Ramos (cell line): ENCODE results near the gene TCTN1.
"Not testable (repeated sequence)": the region's sequence is repeated elsewhere in the genome, so short reads cannot be mapped to it uniquely, and the experiment has no call there.

Experiments
- in situ Hi-C: fragments of 300-500 bp; cut with MboI; formaldehyde crosslinking; loops from one replicate; pipeline ENCODE4 v1.14.3; 2022; ENCODE audit warnings: low sequenced_read_pairs; ENCODE audit not compliant: unreplicated experiment

Gene TCTN1

DNA sequence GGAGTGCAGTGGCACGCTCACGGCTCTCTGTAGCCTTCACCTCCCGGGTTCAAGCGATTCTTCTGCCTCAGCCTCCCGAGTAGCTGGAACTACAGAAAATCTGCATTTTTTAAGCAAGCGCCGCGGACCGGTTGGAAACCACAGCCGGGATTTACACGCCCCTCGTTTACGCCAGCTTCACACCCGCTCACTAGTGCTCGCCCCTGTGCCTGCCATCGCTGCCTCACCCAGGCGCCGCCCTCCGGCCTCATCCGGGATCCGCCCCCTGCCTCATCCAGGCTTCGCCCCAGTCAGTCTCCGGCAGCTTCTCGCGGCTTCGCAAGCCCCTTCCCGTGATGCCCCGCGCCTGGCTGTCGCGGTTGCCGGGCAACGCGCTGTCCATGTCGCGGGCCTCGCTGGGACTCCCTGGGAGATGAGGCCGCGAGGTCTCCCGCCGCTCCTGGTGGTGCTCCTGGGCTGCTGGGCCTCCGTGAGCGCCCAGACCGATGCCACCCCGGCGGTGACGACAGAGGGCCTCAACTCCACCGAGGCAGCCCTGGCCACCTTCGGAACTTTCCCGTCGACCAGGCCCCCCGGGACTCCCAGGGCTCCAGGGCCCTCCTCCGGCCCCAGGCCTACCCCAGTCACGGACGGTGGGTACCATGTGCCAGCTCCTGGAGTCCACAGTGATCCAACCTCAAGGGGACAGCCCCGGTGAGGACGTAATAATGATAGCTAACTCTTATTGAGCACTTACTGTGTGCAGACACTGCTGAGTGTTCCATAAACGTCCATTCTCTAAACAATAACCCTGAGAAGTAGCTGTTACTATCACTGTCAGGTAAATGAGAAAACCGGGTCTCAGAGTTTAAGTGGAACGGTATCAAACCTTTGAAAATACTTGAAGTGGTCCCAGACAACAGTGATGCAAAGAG, at the start of gene TCTN1:
Gene TCTN1 (plus strand): TSS at position 359 of the 914 bp plus-strand sequence. CDS start 54 bp downstream, at position 413.
- in situ Hi-C loops: no loop called here

DNA sequence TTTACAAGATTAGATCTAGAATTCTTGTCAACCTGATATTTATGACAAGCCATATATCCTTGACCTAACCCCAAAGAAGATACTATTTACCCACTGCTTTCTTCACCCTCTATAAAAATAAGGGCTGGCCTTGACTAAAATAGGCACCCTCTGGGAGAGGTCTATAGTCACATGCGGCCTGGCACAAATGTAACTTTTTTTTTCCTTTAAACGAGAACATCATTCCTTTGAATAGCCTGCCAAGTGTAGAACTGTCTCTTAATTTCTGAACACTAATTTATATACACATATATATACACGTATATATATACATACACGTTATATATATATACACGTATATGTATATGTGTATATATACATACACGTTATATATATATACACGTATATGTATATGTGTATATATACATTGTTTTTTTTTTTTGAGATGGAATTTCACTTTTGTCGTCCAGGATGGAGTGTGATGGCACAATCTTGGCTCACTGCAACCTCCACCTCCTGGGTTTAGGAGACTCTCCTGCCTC, 49.4 kb upstream of the TCTN1 start:
- in situ Hi-C loops: no loop called here

DNA sequence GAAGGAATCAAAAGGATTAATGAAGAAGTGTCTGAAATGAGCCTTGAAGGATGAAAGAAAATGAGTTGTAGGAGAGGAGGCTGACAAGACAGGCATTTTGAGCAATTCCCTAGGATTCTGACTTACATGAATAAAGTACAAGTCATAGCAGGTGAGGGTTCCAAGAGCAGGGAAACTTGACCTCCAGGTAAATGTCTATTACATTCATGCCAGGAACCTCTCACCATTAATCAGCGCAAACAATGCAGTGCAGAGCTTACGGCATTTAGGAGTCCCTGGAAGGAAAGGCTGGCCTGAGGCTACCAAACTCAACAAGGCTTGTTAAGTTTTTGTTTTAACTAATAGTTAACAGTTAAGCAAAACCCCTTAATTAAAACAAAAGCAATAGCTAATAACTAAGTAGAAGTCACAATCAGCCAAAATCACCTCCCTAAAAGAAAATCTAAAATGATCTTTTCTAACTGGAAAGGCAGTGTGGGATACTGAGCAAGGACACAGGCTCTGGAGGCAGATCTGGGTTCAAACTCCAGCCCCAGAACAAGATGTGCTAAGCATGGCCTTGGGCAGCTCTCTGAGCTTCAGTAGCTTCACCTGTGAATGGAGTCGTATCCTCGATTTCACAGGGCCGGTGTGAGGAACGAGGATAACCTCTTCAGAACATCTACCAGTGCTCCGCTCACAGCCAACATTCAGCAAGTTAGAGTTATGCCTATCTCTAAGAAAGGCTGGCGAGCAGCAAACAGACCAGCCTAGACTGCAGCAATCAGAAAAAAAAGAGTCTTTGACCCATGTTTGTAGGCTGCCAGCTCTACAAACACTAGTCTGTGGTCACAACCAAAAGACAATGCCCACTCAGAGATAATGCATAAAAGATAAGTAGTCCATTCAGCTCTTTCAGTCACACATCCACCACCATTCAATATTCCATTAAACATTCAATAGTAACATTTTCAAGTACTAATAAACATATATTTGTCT, 47.7 kb upstream of the TCTN1 start:
- in situ Hi-C loops: no loop called here

DNA sequence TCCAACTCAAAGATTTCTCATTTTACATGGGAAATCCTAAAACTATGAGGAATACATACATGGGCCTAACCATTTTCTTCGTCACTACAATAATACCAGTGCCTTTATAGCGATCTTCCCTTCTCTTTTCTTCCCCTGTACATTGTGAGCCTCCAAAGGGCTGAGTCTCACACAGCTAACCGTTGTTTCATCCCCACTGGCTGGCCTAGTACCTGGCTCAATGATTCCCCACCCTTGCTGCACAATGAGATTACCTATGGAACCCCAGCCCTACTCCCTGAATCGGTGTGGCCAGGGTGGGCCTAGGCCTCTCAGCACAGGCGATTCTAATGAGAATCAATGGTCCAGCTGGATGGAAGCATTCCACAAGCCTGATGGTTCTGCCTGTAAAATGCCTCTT, 46.9 kb upstream of the TCTN1 start:
- in situ Hi-C loops: no loop called here

DNA sequence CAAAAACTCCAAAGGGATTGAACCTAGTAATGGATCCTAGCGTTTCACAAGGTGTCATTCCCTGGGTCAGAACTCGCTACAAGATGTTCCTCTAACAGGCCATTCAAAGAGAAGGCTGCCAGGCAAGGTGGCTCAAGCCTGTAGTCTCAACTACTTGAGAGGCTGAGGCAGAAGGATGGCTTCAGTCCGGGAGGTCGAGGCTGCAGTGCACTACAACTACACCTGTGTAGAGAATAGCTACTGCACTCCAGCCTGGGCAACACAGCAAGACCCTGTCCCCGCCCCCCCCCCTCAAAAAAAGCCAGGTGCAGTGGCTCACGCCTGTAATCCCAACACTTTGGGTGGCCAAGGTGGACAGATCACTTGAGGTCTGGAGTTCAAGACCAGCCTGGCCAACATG, 45.2 kb upstream of the TCTN1 start:
- in situ Hi-C loops: no loop called here

DNA sequence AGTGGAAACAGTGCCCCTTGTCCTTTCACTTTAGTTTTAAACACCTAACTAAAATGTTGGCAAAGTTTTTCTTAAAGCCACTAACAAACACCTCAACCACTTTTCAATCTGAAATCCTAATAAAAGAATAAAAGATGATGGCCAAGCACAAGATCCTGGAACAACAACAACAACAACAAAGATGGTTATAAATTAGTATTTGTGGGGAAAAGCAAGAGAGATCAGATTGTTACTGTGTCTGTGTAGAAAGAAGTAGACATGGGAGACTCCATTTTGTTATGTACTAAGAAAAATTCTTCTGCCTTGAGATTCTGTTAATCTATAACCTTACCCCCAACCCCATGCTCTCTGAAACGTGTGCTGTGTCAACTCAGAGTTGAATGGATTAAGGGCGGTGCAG, 44.1 kb upstream of the TCTN1 start:
- in situ Hi-C loops: not testable (repeated sequence)

DNA sequence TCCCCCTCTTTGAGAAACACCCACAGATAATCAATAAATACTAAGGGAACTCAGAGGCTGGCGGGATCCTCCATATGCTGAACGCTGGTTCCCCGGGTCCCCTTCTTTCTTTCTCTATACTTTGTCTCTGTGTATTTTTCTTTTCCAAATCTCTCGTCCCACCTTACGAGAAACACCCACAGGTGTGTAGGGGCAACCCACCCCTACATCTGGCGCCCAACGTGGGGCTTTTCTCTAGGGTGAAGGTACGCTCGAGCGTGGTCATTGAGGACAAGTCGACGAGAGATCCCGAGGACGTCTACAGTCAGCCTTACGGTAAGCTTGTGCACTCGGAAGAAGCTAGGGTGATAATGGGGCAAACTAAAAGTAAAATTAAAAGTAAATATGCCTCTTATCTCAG, 43.1 kb upstream of the TCTN1 start:
- in situ Hi-C loops: not testable (repeated sequence)

DNA sequence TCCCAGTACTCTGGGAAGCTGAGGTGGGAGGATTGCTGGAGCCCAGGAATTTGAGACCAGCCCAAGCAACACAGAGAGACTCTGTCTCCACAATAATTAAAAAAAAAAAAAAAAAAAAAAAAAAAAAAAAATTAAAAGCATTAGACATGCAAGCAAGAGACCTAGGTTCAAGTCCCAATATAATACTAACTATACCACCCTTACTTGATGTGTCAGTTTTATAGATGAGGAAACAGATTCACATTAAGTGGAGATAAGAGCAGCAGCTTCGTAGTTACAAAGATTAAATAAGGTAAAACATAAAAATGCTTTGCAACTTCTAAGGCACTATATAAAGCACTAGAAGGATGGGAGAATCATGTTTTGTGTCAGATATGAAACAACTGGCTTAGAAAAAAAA, 39.9 kb upstream of the TCTN1 start:
- in situ Hi-C loops: no loop called here

DNA sequence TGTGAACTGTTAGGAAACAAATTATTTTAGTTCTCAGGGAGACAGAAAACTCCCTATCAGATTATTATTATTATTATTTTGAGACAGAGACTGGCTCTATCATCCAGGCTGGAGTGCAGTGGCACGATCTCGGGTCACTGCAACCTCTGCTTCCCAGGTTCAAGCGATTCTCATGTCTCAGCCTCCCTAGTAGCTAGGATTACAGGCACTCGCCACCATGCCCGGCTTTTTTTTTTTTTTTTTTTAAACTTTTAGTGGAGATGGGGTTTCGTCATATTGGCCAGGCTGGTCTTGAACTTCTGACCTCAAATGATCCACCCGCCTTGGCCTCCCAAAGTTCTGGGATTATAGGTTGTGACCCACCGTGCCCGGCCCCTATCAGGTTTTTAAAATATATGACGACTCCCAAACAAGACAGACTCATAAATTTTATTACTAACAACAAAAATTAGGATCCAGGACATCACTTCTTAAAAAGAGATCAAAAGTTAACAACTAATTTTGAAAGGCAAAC, 39.2 kb upstream of the TCTN1 start:
- in situ Hi-C loops: not testable (repeated sequence)

DNA sequence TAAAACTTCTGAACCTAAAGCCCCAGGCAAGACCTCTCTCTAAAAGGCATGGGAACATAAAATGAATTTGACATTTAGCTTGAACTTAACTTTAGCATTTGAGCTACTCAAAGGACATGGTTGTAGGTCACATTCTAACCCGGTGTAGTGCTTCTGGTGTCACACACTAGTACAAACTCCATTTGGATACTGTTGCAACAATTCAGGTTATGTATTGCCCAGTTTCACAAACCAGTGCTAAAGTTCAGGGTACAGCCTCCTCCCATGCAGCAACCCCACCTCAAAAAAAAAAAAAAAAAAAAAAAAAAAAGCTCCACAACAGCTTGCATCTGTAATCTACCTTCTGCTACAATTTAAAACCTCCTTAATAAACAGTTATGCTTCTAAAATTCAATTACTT, 38.6 kb upstream of the TCTN1 start:
- in situ Hi-C loops: no loop called here

DNA sequence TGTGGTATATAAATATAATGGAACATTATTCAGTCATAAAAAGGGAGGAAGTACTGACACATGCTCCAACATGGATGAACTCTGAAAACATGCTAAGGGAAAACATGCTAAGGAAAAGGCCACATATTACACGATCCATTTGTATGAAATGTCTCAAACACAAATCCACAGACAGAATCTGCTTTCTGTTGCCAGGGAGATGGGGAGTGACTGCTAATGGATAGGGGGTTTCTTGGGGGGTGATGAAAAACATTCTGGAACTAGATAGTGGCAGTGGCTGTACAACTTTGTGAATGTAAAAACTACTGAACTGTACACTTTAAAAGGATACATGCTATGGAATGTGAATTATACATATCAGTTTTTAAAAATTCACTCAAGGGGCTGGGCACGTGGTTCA, 37.4 kb upstream of the TCTN1 start:
- in situ Hi-C loops: no loop called here

DNA sequence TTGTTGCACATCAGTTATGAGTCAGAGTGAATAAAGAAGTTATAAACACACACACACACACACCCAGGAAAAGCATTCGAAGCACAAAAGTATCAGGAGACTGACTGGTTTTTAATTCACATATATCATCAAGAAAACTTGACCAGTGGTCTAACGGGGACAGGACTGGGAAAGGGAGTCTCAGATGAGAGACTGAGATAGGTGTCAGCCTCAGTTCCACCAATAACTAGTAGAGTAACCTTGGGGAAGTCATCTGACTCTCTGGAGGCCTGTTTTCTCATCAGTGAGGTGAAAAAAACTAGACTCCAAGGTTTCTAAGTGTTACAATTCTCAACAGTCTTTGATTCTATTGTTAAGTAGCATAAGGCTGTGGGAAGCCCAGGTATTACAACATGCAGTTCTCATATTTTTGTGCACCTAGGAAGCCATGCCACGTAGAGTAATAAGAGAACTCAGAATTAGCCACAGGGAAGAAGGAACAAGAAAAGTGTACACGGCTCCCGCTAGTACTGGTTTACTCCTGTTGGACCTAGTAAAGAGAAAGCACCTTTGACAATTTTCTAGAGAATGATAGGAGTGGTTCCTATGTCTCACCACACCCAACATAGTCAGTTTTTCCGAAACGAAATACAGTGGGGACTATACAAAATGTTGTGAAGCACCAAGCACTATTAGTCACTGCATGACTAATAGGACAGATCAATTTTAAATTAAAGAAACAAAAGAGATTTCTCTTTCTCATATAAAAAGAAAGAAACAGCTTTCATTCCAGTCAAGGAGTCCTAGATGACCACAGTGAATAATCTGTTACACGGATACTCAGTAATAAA, 35.9 kb upstream of the TCTN1 start:
- in situ Hi-C loops: no loop called here

DNA sequence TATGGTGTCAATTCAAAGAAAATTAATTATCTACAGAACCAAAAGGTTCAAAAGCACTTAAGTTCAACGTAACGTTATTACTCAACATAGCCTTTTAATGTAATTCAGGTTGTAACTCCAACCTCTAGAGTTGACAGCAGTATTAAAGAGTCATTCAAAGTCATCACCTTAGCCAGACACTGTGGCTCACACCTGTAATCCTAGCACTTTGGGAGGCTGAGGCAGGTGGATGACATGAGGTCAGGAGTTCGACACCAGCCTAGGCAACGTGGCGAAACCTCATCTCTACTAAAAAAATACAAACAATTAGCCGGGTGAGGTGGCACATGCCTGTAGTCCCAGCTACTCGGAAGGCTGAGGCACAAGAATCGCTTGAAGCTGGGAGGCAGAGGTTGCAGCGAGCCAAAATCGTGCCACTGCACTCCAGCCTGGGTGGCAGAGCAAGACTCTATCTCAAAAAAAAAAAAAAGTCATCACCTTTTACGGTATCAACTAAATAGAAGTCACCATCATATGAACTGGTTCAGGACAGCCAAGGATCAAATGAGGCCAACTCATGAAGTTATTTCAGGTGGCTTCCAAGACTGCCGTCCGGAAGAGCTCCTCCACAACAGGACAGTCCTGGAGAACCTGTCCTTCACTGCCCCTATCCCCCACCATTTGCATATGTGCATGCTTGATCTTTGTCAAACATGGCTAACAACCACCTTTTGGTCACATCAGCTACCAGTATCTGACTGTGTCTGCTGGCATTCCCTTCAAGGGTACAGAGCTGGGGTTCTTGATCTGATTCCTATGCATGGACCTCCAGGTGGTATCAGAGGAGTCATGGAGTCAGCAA, 35.0 kb upstream of the TCTN1 start:
- in situ Hi-C loops: no loop called here

DNA sequence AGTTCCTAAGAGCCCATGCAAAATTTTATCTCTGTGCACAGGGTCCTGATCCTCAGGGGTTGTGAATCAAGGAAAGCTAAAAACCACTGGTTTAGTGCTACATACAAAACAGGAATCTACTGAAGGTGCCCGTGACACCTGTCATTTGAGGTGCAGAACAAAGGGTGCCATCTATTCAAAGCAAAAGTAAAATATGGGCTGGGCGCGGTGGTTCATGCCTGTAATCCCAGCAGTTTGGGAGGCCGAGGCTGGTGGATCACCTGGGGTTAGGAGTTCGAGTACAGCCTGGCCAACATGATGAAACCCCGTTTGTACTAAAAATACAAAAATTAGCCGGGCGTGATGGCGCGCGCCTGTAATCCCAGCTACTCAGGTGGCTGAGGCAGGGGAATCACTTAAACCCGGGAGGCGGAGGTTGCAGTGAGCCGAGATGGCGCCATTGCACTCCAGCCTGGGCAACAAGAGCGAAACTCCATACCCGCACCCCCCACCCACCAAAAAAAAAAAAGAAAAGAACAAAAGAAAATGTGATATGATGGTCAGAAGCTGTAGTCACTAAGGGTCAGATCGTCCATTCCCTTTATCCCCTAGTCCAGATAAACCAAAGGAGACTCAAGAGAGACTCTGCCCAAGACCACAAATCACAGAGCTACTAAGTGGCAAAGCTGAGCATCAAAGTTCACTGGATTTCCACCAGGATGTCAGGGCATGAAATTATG, 34.2 kb upstream of the TCTN1 start:
- in situ Hi-C loops: no loop called here

DNA sequence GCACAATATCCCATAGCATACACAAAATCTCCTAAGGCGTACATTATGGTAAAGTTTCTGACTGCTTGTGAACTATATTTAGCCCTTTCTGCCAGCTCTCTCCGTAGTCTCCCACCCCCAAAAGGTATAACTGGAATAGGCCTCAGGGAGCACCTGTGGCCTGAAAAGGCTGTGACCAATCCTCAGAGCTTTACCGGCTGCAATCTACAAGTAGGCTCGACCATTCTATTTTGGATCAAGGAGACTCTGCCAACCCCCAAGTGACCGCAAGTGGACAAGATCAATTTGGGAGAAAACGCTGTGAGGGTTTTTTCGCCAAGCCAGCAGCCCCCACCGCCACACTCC, 32.0 kb upstream of the TCTN1 start:
- in situ Hi-C loops: no loop called here

DNA sequence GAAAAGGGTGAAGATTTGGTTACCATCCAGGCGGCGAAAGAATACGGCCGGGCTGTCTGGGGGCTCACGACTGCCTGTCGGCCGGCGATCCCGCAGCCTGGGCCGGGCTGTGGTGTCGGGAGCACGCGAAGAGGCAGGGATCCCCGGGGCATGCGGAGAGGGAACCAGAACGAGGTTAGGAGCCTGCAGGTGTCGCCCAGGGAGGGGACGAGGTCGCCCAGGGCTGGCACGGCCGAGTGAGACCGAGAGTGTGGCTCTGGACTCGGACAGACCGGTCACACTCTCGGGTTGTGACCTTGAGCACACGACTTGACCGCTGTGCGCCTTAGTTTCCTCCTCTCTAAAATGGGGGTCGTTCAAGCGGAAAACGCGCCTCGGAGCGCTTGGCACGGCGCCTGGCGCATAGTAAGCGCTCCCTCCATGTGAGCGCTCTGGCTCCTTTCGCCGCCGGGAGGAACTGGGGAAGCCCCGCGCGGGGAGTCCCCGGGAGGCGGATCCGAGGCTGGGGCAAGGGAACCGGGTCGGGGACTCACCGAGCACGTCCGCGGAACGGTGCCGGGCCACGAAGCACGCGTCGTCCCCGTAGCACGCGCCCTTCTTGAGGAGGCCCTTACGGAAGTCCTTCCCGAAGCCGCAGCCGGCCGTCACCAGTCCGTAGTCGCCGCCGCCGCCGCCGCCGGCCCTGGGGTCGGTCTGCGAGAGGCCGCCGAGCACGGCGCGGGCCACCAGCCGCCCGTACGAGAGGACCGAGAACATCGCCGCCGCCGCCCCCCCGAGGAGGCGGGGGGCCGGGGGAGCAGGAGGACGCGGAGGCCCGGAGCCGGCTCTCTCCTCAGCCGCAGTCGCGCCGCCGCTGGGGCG, 31.4 kb upstream of the TCTN1 start:
- in situ Hi-C loops: no loop called here
